H1 (cell line): ENCODE measurements around the gene ARSK. TPM values are rescaled to one million over a fixed set of nuclear protein-coding genes. Genes with fewer than 3 reads are reported as not detected.

Experiments
- CTCF ChIA-PET: fragments of 300-600 bp; sonication (Branson Sonifier 250); formaldehyde crosslinking; loops from one replicate; lab custom pipeline; 2021; ENCODE audit not compliant: partially characterized antibody; lab: Charles Lee
- POLR2A ChIA-PET: fragments of 300-600 bp; sonication (Branson Sonifier 250); formaldehyde crosslinking; loops from one replicate; lab custom pipeline; 2021; ENCODE audit warnings: inconsistent platforms; ENCODE audit not compliant: partially characterized antibody; lab: Charles Lee
- DNase-seq, 2 experiments: peaks; one replicate each; pipeline versions ENCODE4 v3.0.0 to v3.0.0-alpha.2; 2010 to 2022; ENCODE audit warnings: low spot score in 2 of 2, low read depth in 1 of 2, mixed read lengths in 1 of 2
- FAIRE-seq: peaks from 2 replicates; lab custom pipeline; 2011; peaks lifted over from hg19 to GRCh38; lab: Jason Lieb, UNC
- H2AFZ ChIP-seq: 2 replicates; pipeline ENCODE4 v1.8.1; 2012; ENCODE audit warnings: low read length, inconsistent platforms
- H2AK5ac ChIP-seq: 2 replicates; pipeline ENCODE4 v1.6.1; 2013; ENCODE audit warnings: low read depth, low read length
- H2BK120ac ChIP-seq: replicated peaks from 2 replicates; pipeline ENCODE3; 2013; ENCODE audit warnings: low read depth, low read length, inconsistent platforms
- H2BK12ac ChIP-seq: 2 replicates; pipeline ENCODE4 v1.6.1; 2013; ENCODE audit warnings: low read depth, low read length
- H2BK15ac ChIP-seq: 2 replicates; pipeline ENCODE4 v1.6.1; 2013; ENCODE audit warnings: low read length
- H2BK20ac ChIP-seq: 2 replicates; pipeline ENCODE4 v1.6.1; 2013; ENCODE audit warnings: low read length
- H2BK5ac ChIP-seq: 2 replicates; pipeline ENCODE4 v1.6.1; 2013; ENCODE audit warnings: low read depth, low read length
- H3K14ac ChIP-seq: 2 replicates; pipeline ENCODE4 v1.6.1; 2013; ENCODE audit warnings: inconsistent platforms; ENCODE audit not compliant: insufficient read length
- H3K18ac ChIP-seq: 2 replicates; pipeline ENCODE4 v1.6.1; 2013; ENCODE audit warnings: low read length; ENCODE audit errors: extremely low read depth
- H3K23ac ChIP-seq: 2 replicates; pipeline ENCODE4 v1.6.1; 2013; ENCODE audit warnings: inconsistent platforms; ENCODE audit not compliant: insufficient read length
- H3K23me2 ChIP-seq: 2 replicates; pipeline ENCODE4 v1.6.1; 2013; ENCODE audit warnings: low read depth, low read length
- H3K27ac ChIP-seq: 2 replicates; pipeline ENCODE4 v1.6.1; 2011; ENCODE audit warnings: low read depth, low read length, inconsistent platforms
- H3K27me3 ChIP-seq, 4 experiments: replicated peaks in 1 of 4; 1 replicate in 1 of 4; 2 replicates in 3 of 4; pipeline versions ENCODE4 v1.6.1 to v1.8.1; 2011 to 2013; ENCODE audit warnings: low read length in 3 of 4, mild to moderate bottlenecking in 3 of 4, inconsistent platforms in 2 of 4, mixed read lengths in 2 of 4, moderate library complexity in 1 of 4; ENCODE audit not compliant: control insufficient read depth in 3 of 4, insufficient read depth in 3 of 4; ENCODE audit errors: extremely low read depth in 1 of 4
- H3K36me3 ChIP-seq, 4 experiments: 2 replicates each; pipeline versions ENCODE4 v1.6.1 to v1.8.1; 2011 to 2013; ENCODE audit warnings: mild to moderate bottlenecking in 4 of 4, low read length in 3 of 4, moderate library complexity in 2 of 4, control low read depth in 1 of 4, inconsistent platforms in 1 of 4; ENCODE audit not compliant: insufficient read depth in 4 of 4, control insufficient read depth in 2 of 4
- H3K4ac ChIP-seq: replicated peaks from 2 replicates; pipeline ENCODE3; 2013; ENCODE audit warnings: low read length, low read depth, mixed read lengths, inconsistent platforms; ENCODE audit not compliant: insufficient read length
- H3K4me1 ChIP-seq, 4 experiments: replicated peaks in 1 of 4; 1 replicate in 1 of 4; 2 replicates in 3 of 4; pipeline versions ENCODE4 v1.6.1 to v1.8.1; 2011 to 2013; ENCODE audit warnings: low read length in 3 of 4, inconsistent platforms in 2 of 4, mixed read lengths in 1 of 4; ENCODE audit not compliant: insufficient read depth in 4 of 4, control insufficient read depth in 3 of 4
- H3K4me2 ChIP-seq, 2 experiments: 2 replicates each; pipeline versions ENCODE4 v1.6.1 to v1.8.1; 2011 to 2013; ENCODE audit warnings: low read depth in 2 of 2, low read length in 2 of 2, control low read depth in 1 of 2, inconsistent platforms in 1 of 2, mild to moderate bottlenecking in 1 of 2; ENCODE audit not compliant: insufficient read depth in 1 of 2
- H3K4me3 ChIP-seq, 4 experiments: fragments of 200-600, 300-600 bp in 1 of 4; sonication (generic), shearing (Covaris generic), sonication (Bioruptor Twin) in 1 of 4; 2 replicates each; pipeline versions ENCODE4 v1.5.1 to v1.8.1; 2011 to 2016; ENCODE audit warnings: low read length in 4 of 4, low read depth in 3 of 4, control low read depth in 2 of 4, inconsistent platforms in 2 of 4, mild to moderate bottlenecking in 2 of 4, mixed read lengths in 1 of 4, moderate library complexity in 1 of 4; ENCODE audit not compliant: insufficient read depth in 2 of 4; ENCODE audit errors: extremely low read depth in 1 of 4
- H3K56ac ChIP-seq: replicated peaks from 2 replicates; pipeline ENCODE3; 2013; ENCODE audit warnings: low read depth, mild to moderate bottlenecking, mixed read lengths, low read length, inconsistent platforms; ENCODE audit not compliant: insufficient read length
- H3K79me1 ChIP-seq: 2 replicates; pipeline ENCODE4 v1.6.1; 2013; ENCODE audit warnings: low read depth, low read length, control low read depth
- H3K79me2 ChIP-seq, 2 experiments: 2 replicates each; pipeline versions ENCODE4 v1.6.1 to v1.8.1; 2012 to 2013; ENCODE audit warnings: low read length in 2 of 2, mild to moderate bottlenecking in 2 of 2, inconsistent platforms in 1 of 2; ENCODE audit not compliant: insufficient read depth in 2 of 2, control insufficient read depth in 1 of 2
- H3K9ac ChIP-seq, 4 experiments: replicated peaks in 1 of 4; 1 replicate in 1 of 4; 2 replicates in 3 of 4; pipeline versions ENCODE4 v1.6.1 to v1.8.1; 2011 to 2013; ENCODE audit warnings: low read depth in 3 of 4, low read length in 3 of 4, control low read depth in 2 of 4, mild to moderate bottlenecking in 2 of 4, moderate library complexity in 2 of 4, inconsistent platforms in 1 of 4; ENCODE audit errors: extremely low read depth in 1 of 4
- H3K9me3 ChIP-seq, 2 experiments: 2 replicates each; pipeline versions ENCODE4 v1.6.1 to v1.8.1; 2012 to 2013; ENCODE audit warnings: mild to moderate bottlenecking in 2 of 2, moderate library complexity in 2 of 2, control low read depth in 1 of 2, inconsistent platforms in 1 of 2, low read depth in 1 of 2, low read length in 1 of 2, mixed read lengths in 1 of 2; ENCODE audit not compliant: insufficient read depth in 2 of 2
- H4K20me1 ChIP-seq, 2 experiments: replicated peaks in 1 of 2; 2 replicates each; pipeline versions ENCODE3 to v1.8.1; 2011 to 2013; ENCODE audit warnings: inconsistent platforms in 2 of 2, low read length in 2 of 2, mild to moderate bottlenecking in 1 of 2; ENCODE audit not compliant: insufficient read depth in 2 of 2, control insufficient read depth in 1 of 2
- H4K5ac ChIP-seq: 2 replicates; pipeline ENCODE4 v1.6.1; 2013; ENCODE audit warnings: low read length, low read depth, mixed read lengths, inconsistent platforms; ENCODE audit not compliant: insufficient read length
- H4K8ac ChIP-seq: 2 replicates; pipeline ENCODE4 v1.8.0; 2013; ENCODE audit warnings: mild to moderate bottlenecking, moderate library complexity, low read length, inconsistent platforms; ENCODE audit not compliant: insufficient read depth; ENCODE audit errors: extremely low read depth
- H4K91ac ChIP-seq: replicated peaks from 2 replicates; pipeline ENCODE3; 2013; ENCODE audit warnings: low read length, mixed read lengths, inconsistent platforms; ENCODE audit not compliant: insufficient read length
- ASH2L ChIP-seq: fragments of 200-600, 300-600 bp; sonication (generic); IDR thresholded peaks from one replicate; pipeline ENCODE4 v1.7.1; 2017; ENCODE audit warnings: low read length
- CBX5 ChIP-seq: fragments of 300-800, 300-1000 bp; sonication (generic); IDR thresholded peaks from 2 replicates; pipeline ENCODE4 v1.7.1; 2016; ENCODE audit warnings: antibody characterized with exemption, low read length, low read depth
- CEBPB ChIP-seq: IDR thresholded peaks from 2 replicates; pipeline ENCODE4 v1.6.1; 2012; ENCODE audit warnings: low read depth, low read length
- CHD1 ChIP-seq: IDR thresholded peaks from 2 replicates; pipeline ENCODE4 v1.6.1; 2012; ENCODE audit warnings: low read depth, low read length, improper control_type of control experiment
- HDAC2 ChIP-seq, 2 experiments: fragments of 300-600 bp in 1 of 2; sonication (generic) in 1 of 2; IDR thresholded peaks; 2 replicates each; pipeline ENCODE4 v1.6.1; 2011 to 2012; ENCODE audit warnings: low read depth in 2 of 2, low read length in 2 of 2, mild to moderate bottlenecking in 2 of 2, moderate library complexity in 2 of 2, borderline replicate concordance in 1 of 2, inconsistent platforms in 1 of 2
- HDAC6 ChIP-seq: IDR thresholded peaks from one replicate; pipeline ENCODE4 v1.7.1; 2012; ENCODE audit warnings: low read depth, mild to moderate bottlenecking, inconsistent platforms, low read length, moderate library complexity
- JUND ChIP-seq: IDR thresholded peaks from 2 replicates; pipeline ENCODE4 v1.6.1; 2011; ENCODE audit warnings: mild to moderate bottlenecking, improper control_type of control experiment, low read length
- KDM4A ChIP-seq: IDR thresholded peaks from one replicate; pipeline ENCODE4 v1.7.1; 2012; ENCODE audit warnings: low read depth, mild to moderate bottlenecking, moderate library complexity, low read length, inconsistent platforms; ENCODE audit not compliant: severe bottlenecking
- SIN3A ChIP-seq, 2 experiments: IDR thresholded peaks in 1 of 2; conservative IDR thresholded peaks in 1 of 2; 2 replicates each; pipeline ENCODE4 v1.6.1; 2011 to 2012; ENCODE audit warnings: low read length in 2 of 2, improper control_type of control experiment in 1 of 2, low read depth in 1 of 2, mild to moderate bottlenecking in 1 of 2
- SRF ChIP-seq: IDR thresholded peaks from 2 replicates; pipeline ENCODE4 v1.6.1; 2011; ENCODE audit warnings: mild to moderate bottlenecking, low read depth, low read length, moderate library complexity
- WGBS, 2 experiments: shearing (Covaris generic) in 1 of 2; methylation state at CpG; one replicate each; pipeline versions ENCODE4 v1.1.6 to v1.1.7; 2013 to 2015; ENCODE audit warnings: low lambda C conversion rate in 2 of 2, mixed read lengths in 2 of 2, inconsistent platforms in 1 of 2, low coverage in 1 of 2, missing lambda C conversion rate in 1 of 2; ENCODE audit not compliant: insufficient replicate concordance in 2 of 2, insufficient coverage in 1 of 2, insufficient read length in 1 of 2; ENCODE audit errors: extremely low coverage in 1 of 2, missing lambda C conversion rate in 1 of 2; 5-methylcytosine and 5-hydroxymethylcytosine counted together
- polyA plus RNA-seq, 7 experiments: library from polyadenylated mRNA; depleted of rRNA in 3 of 7; stranded (reverse) in 5 of 7; unstranded in 2 of 7; fragments of >200 nt in 5 of 7; fragments of 200-250 nt in 2 of 7; gene quantifications; 1 replicate in 5 of 7; 2 replicates in 1 of 7; 4 replicates in 1 of 7; pipeline versions ENCODE4 v1.2.1 to v1.2.3, GENCODE V29; 2011 to 2013; ENCODE audit warnings: missing spikeins in 2 of 7, mixed read lengths in 2 of 7
- total RNA-seq: library from RNA; stranded (reverse); fragmentation: NEBNext Ultra II Directional; extraction: Animal tissue kit (Norgen Biotek cat#: 25700); gene quantifications from 2 replicates; pipeline ENCODE4 v1.2.1, GENCODE V29; 2021

Gene ARSK
- total and polyA plus RNA-seq, 2 of the 8 experiments (the other 6 are each of a cell fraction or from before 2014, with no cell fraction given) = 8.4 to 14.1 TPM

- Histone ChIP-seq H3K14ac (no peak overlapping the region), H3K27ac (no peak overlapping the region), H2AK5ac (no peak overlapping the region), H3K36me3 (no peaks in the 10 kb centered on the region), H2BK120ac (no peak overlapping the region), H3K79me2 (no peaks in the 10 kb centered on the region), H3K18ac (no peak overlapping the region), H3K9me3 (peaks cover 13 to 20% of the 10 kb centered on the region in 2 experiments), H2AFZ (no peak overlapping the region), H2BK20ac (no peak overlapping the region), H2BK5ac (no peak overlapping the region), H3K9ac (no peak overlapping the region), H4K20me1 (no peaks in the 10 kb centered on the region), H3K4ac (no peak overlapping the region), H3K56ac (no peak overlapping the region), H4K5ac (no peak overlapping the region), H3K23me2 (no peaks in the 10 kb centered on the region), H2BK15ac (no peak overlapping the region), H3K27me3 (no peaks in the 10 kb centered on the region), H3K4me3 (no peak overlapping the region), H2BK12ac (no peak overlapping the region), H4K91ac (no peak overlapping the region), H3K79me1 (no peaks in the 10 kb centered on the region), H4K8ac (no peak overlapping the region), H3K4me2 (no peak overlapping the region), H3K4me1 (no peaks in the 10 kb centered on the region), H3K23ac (no peak overlapping the region)
- no peak for FAIRE-seq
- TF ChIP-seq HDAC6 (no peak), ASH2L (no peak), CBX5 (no peak), CEBPB (no peak), SRF (no peak), HDAC2 (IDR thresholded peaks at IDR 0.05; ENCODE audit: borderline replicate concordance in 1 of 2, low read depth in 2 of 2, low read length in 2 of 2) (no peak), JUND (no peak), CHD1 (no peak), SIN3A (conservative IDR thresholded peaks at IDR 0.05 in 1 of 2, IDR thresholded peaks at IDR 0.05 in 1 of 2; ENCODE audit: low read depth in 1 of 2, low read length in 2 of 2) (no peak), KDM4A (no peak)
- 89% methylated on average over 5 of the region's 5 CpGs; no CpG with 5 or more reads in 1 of the 2 experiments for WGBS, 2 experiments
- CTCF ChIA-PET = interaction anchor here (0.9 to 1.3 kb wide), 2 partner anchors 17 to 23 kb away, joined by 3 to 7 read pairs; partner anchors contain the start of gene RFESD
- DNase-seq = no peak
- POLR2A ChIA-PET = interaction anchor here (0.9 kb wide), 1 partner anchor 9 kb away, joined by 4 read pairs; no protein-coding TSS in a partner anchor
These were observed 75.6 kb downstream of the ARSK start for GRCh38 chr5:95630394-95630917.
